Activated T-cell treated with anti-CD3 and anti-CD28 coated beads for 24 hours (primary cell): ENCODE measurements around the gene PRR13.
"Not testable (repeated sequence)": the region's sequence is repeated elsewhere in the genome, so short reads cannot be mapped to it uniquely, and the experiment has no call there.

Experiments used
- DNase-seq: peaks from one replicate; pipeline ENCODE4 v3.0.0-alpha.2; 2020; ENCODE audit warnings: low read depth

Gene PRR13

GRCh38 chr12:53441040-53441833 lies at the start of gene PRR13:
TSS of gene PRR13 (plus strand) at chr12:53441734. CDS start at chr12:53442715, 981 bp downstream.
- DNase-seq: peak; percentile 96

- DNase-seq: no peak
These were observed 41.6 kb upstream of the PRR13 start for GRCh38 chr12:53399896-53400295.

GRCh38 chr12:53402351-53402750 lies 39.2 kb upstream of the PRR13 start:
- not testable (repeated sequence) for DNase-seq

GRCh38 chr12:53402871-53403270 lies 38.7 kb upstream of the PRR13 start:
- no peak for DNase-seq

- no peak for DNase-seq
These were observed 30.6 kb upstream of the PRR13 start for GRCh38 chr12:53410951-53411350.

GRCh38 chr12:53413485-53414204 lies 27.9 kb upstream of the PRR13 start:
- DNase-seq: no peak

- no peak for DNase-seq
These were observed 26.6 kb upstream of the PRR13 start for GRCh38 chr12:53414756-53415417.

- not testable (repeated sequence) for DNase-seq
These were observed 25.7 kb upstream of the PRR13 start for GRCh38 chr12:53415752-53416389.

- DNase-seq: not testable (repeated sequence)
These were observed 24.2 kb upstream of the PRR13 start for GRCh38 chr12:53417291-53417816.

GRCh38 chr12:53418221-53418620 lies 23.3 kb upstream of the PRR13 start:
- DNase-seq: no peak

- no peak for DNase-seq
These were observed 21.8 kb upstream of the PRR13 start for GRCh38 chr12:53419756-53420155.

- not testable (repeated sequence) for DNase-seq
These were observed 19.3 kb upstream of the PRR13 start for GRCh38 chr12:53422247-53422646.

- no peak for DNase-seq
These were observed 17.9 kb upstream of the PRR13 start, which contains the start of gene AMHR2 for GRCh38 chr12:53423597-53423996. TSS of gene AMHR2 (plus strand) at chr12:53423855. CDS start at chr12:53423935, 80 bp downstream.

- no peak for DNase-seq
These were observed 16.7 kb upstream of the PRR13 start for GRCh38 chr12:53424626-53425514.

- no peak for DNase-seq
These were observed 15.9 kb upstream of the PRR13 start for GRCh38 chr12:53425515-53426150.

GRCh38 chr12:53427905-53428594 lies 13.5 kb upstream of the PRR13 start:
- DNase-seq: peak; percentile 35

- no peak for DNase-seq
These were observed 12.8 kb upstream of the PRR13 start for GRCh38 chr12:53428741-53429140.

- DNase-seq: no peak
These were observed 11.4 kb upstream of the PRR13 start for GRCh38 chr12:53430116-53430515.

- DNase-seq: no peak
These were observed 10.3 kb upstream of the PRR13 start for GRCh38 chr12:53431187-53431586.

GRCh38 chr12:53435326-53435725 lies 6.2 kb upstream of the PRR13 start:
- not testable (repeated sequence) for DNase-seq
